Gastrocnemius medialis (tissue), 4 donors: Measurements from ENCODE around the gene HEBP2. TPM values are rescaled to one million over a fixed set of nuclear protein-coding genes. Genes with fewer than 3 reads are reported as not detected.

ENCODE experiments used
- ATAC-seq, 2 donors: fragments of 150-250 bp; one replicate each; pipeline ENCODE4 v1.9.1; 2016
- DNase-seq, 2 donors: peaks; one replicate each; pipeline ENCODE4 v3.0.0-alpha.2; 2019
- H3K27ac ChIP-seq, 4 donors: fragments of 200-600 bp; sonication (generic); 1 replicate in 1 of 4; 2 replicates in 3 of 4; pipeline ENCODE4 v1.5.1; 2016 to 2018; ENCODE audit warnings: mild to moderate bottlenecking in 2 of 4, moderate library complexity in 1 of 4
- H3K27me3 ChIP-seq, 3 donors: fragments of 200-600 bp; sonication (generic) in 2 of 3; 1 replicate in 1 of 3; 2 replicates in 2 of 3; pipeline versions ENCODE4 v1.5.1 to v1.6.0; 2016 to 2019; ENCODE audit warnings: mild to moderate bottlenecking in 1 of 3, moderate library complexity in 1 of 3
- H3K36me3 ChIP-seq, 2 donors: fragments of 200-600 bp; sonication (generic) in 1 of 2; one replicate each; pipeline ENCODE4 v1.5.1; 2017 to 2018
- H3K4me1 ChIP-seq, 2 donors: fragments of 200-600 bp; sonication (generic) in 1 of 2; one replicate each; pipeline ENCODE4 v1.5.1; 2016 to 2017; ENCODE audit warnings: mild to moderate bottlenecking in 2 of 2
- H3K4me3 ChIP-seq, 4 donors: fragments of 200-600 bp; sonication (generic) in 3 of 4; 1 replicate in 1 of 4; 2 replicates in 3 of 4; pipeline ENCODE4 v1.5.1; 2016 to 2019; ENCODE audit warnings: mild to moderate bottlenecking in 2 of 4
- H3K9me3 ChIP-seq, 3 donors: fragments of 200-600 bp; sonication (generic) in 2 of 3; 1 replicate in 1 of 3; 2 replicates in 2 of 3; pipeline ENCODE4 v1.5.1; 2016 to 2019
- CTCF ChIP-seq, 5 experiments: fragments of 450-650 bp in 3 of 5; fragments of 200-600 bp in 2 of 5; sonication (generic) in 2 of 5; IDR thresholded peaks in 4 of 5; conservative IDR thresholded peaks in 1 of 5; 1 replicate in 4 of 5; 2 replicates in 1 of 5; pipeline ENCODE4 v1.5.1; 2016 to 2019; ENCODE audit warnings: antibody characterized with exemption in 5 of 5, mild to moderate bottlenecking in 3 of 5, moderate library complexity in 3 of 5
- POLR2A ChIP-seq, 2 donors: fragments of 450-650 bp; IDR thresholded peaks; one replicate each; pipeline ENCODE4 v1.6.1; 2017; ENCODE audit warnings: antibody characterized with exemption in 2 of 2, mild to moderate bottlenecking in 2 of 2, moderate library complexity in 2 of 2
- in situ Hi-C, 4 donors: fragments of 200-750 bp; cut with MboI; loops; one replicate each; pipeline versions ENCODE4 v1.15.0 to v1.8.0; 2017; ENCODE audit warnings: low sequenced_read_pairs in 4 of 4
- intact Hi-C: fragments of 100-400 bp; cut with DNase I; formaldehyde crosslinking; loops from one replicate; pipeline ENCODE4 v1.15.1; 2023; ENCODE audit warnings: low total_unique reads
- total RNA-seq, 4 donors: library from RNA; depleted of rRNA; stranded (reverse); fragments of >200 nt; gene quantifications; one replicate each; pipeline versions ENCODE4 v1.1.0 to v1.2.3, GENCODE V29; 2016

Gene HEBP2
- total RNA-seq, 4 donors from 2014 or later, result 60.3 to 81.5 (median 74.8) TPM

- Histone ChIP-seq H3K9me3 (no peaks in the 10 kb centered on the region), H3K4me1 (no peaks in the 10 kb centered on the region), H3K4me3 (no peak overlapping the region), H3K27ac (no peak overlapping the region), H3K36me3 (no peaks in the 10 kb centered on the region), H3K27me3 (no peaks in the 10 kb centered on the region)
- in situ Hi-C loops, result loop anchor here (5.0 to 25.0 kb wide), 5 partner anchors 80 to 330 kb away; partner anchors contain the start of gene CCDC28A (in 1 of the 4)
- intact Hi-C loops, result no loop called here
- no peak for ATAC-seq
- no peak for DNase-seq
- TF ChIP-seq CTCF (IDR thresholded peaks at IDR 0.05 in 4 of 5, conservative IDR thresholded peaks at IDR 0.05 in 1 of 5), result no peak
- TF ChIP-seq POLR2A (IDR thresholded peaks at IDR 0.05), result no peak
These were observed 30.9 kb downstream of the HEBP2 start for GRCh38 chr6:138434925-138435324.

- Histone ChIP-seq H3K4me3 (no peak overlapping the region), H3K27me3 (no peaks in the 10 kb centered on the region), H3K4me1 (no peaks in the 10 kb centered on the region), H3K9me3 (no peaks in the 10 kb centered on the region), H3K36me3 (no peaks in the 10 kb centered on the region), H3K27ac (no peak overlapping the region)
- in situ Hi-C loops, result loop anchor here in 3 of 4 donors (10.0 to 25.0 kb wide), 4 partner anchors 75 to 325 kb away; partner anchors contain the start of gene CCDC28A (in 1 of the 3)
- ATAC-seq, result no peak
- no peak for DNase-seq
- intact Hi-C loops, result no loop called here
- no peak for TF ChIP-seq POLR2A (IDR thresholded peaks at IDR 0.05)
- TF ChIP-seq CTCF (IDR thresholded peaks at IDR 0.05 in 4 of 5, conservative IDR thresholded peaks at IDR 0.05 in 1 of 5), result no peak
These were observed 35.5 kb downstream of the HEBP2 start for GRCh38 chr6:138439546-138439945.

GRCh38 chr6:138440296-138440695 is 36.3 kb downstream of the HEBP2 start:
- Histone ChIP-seq H3K27ac (no peak overlapping the region), H3K27me3 (no peaks in the 10 kb centered on the region), H3K9me3 (no peaks in the 10 kb centered on the region), H3K4me1 (no peaks in the 10 kb centered on the region), H3K36me3 (no peaks in the 10 kb centered on the region), H3K4me3 (no peak overlapping the region)
- in situ Hi-C loops, result loop anchor here in 1 of 4 donors (25.0 kb wide), 1 partner anchor 322 kb away; the partner anchor contains the start of gene CCDC28A
- ATAC-seq (no peak), DNase-seq (no peak)
- intact Hi-C loops, result no loop called here
- TF ChIP-seq POLR2A (IDR thresholded peaks at IDR 0.05) (no peak), CTCF (IDR thresholded peaks at IDR 0.05 in 4 of 5, conservative IDR thresholded peaks at IDR 0.05 in 1 of 5) (no peak)

GRCh38 chr6:138440758-138441357 is 36.8 kb downstream of the HEBP2 start:
- TF ChIP-seq POLR2A (IDR thresholded peaks at IDR 0.05) (no peak), CTCF (IDR thresholded peaks at IDR 0.05 in 4 of 5, conservative IDR thresholded peaks at IDR 0.05 in 1 of 5) (no peak)
- no peak overlapping the region for H3K4me3 ChIP-seq
- H3K9me3 ChIP-seq, result no peaks in the 10 kb centered on the region
- intact Hi-C loops (no loop called here), in situ Hi-C loops (loop anchor here in 1 of 4 donors (25.0 kb wide), 1 partner anchor 321 kb away; the partner anchor contains the start of gene CCDC28A)
- H3K27me3 ChIP-seq, result no peaks in the 10 kb centered on the region
- DNase-seq (no peak), ATAC-seq (no peak)
- no peaks in the 10 kb centered on the region for H3K4me1 ChIP-seq
- no peaks in the 10 kb centered on the region for H3K36me3 ChIP-seq
- no peak overlapping the region for H3K27ac ChIP-seq
